HEK293T (cell line): ENCODE results near the gene ARNT2.

Source experiments
- CTCF ChIA-PET: fragments of 350-600 bp; formaldehyde crosslinking; extraction: SDS; loops from one replicate; lab custom pipeline; 2021; ENCODE audit warnings: antibody characterized with exemption, inconsistent platforms; lab: Yijun Ruan, JAX
- POLR2A ChIA-PET: fragments of 350-600 bp; formaldehyde crosslinking; extraction: SDS; loops from one replicate; lab custom pipeline; 2020; ENCODE audit warnings: antibody characterized with exemption, inconsistent platforms; lab: Yijun Ruan, JAX
- DNase-seq: peaks from one replicate; pipeline ENCODE4 v3.0.0; 2012; ENCODE audit warnings: mixed read lengths; ENCODE audit errors: extremely low spot score
- ARNT ChIP-seq: fragments of 450-650 bp; IDR thresholded peaks from 2 replicates; pipeline ENCODE4 v1.6.1; 2017; ENCODE audit warnings: mild to moderate bottlenecking
- BHLHE40 ChIP-seq: fragments of 450-650 bp; IDR thresholded peaks from 2 replicates; pipeline ENCODE4 v1.6.1; 2016; ENCODE audit warnings: mild to moderate bottlenecking, moderate library complexity, borderline replicate concordance
- CTBP1 ChIP-seq: fragments of 450-650 bp; IDR thresholded peaks from 2 replicates; pipeline ENCODE4 v1.6.1; 2016; ENCODE audit warnings: borderline replicate concordance
- ELF4 ChIP-seq: fragments of 450-650 bp; IDR thresholded peaks from 2 replicates; pipeline ENCODE4 v1.6.1; 2017; ENCODE audit warnings: antibody characterized with exemption
- FOXA1 ChIP-seq: fragments of 450-650 bp; IDR thresholded peaks from 2 replicates; pipeline ENCODE4 v1.6.1; 2016; ENCODE audit warnings: mild to moderate bottlenecking
- FOXK2 ChIP-seq: fragments of 450-650 bp; IDR thresholded peaks from 2 replicates; pipeline ENCODE4 v1.6.1; 2016; ENCODE audit warnings: mild to moderate bottlenecking
- FOXM1 ChIP-seq: fragments of 450-650 bp; IDR thresholded peaks from 2 replicates; pipeline ENCODE4 v1.6.1; 2017; ENCODE audit warnings: mild to moderate bottlenecking, borderline replicate concordance
- HDGF ChIP-seq: fragments of 450-650 bp; IDR thresholded peaks from 2 replicates; pipeline ENCODE4 v1.6.1; 2017; ENCODE audit warnings: antibody characterized with exemption, borderline replicate concordance
- L3MBTL2 ChIP-seq: fragments of 450-650 bp; conservative IDR thresholded peaks from 2 replicates; pipeline ENCODE4 v1.6.1; 2016; ENCODE audit warnings: mild to moderate bottlenecking
- LEF1 ChIP-seq: fragments of 450-650 bp; IDR thresholded peaks from 2 replicates; pipeline ENCODE4 v1.6.1; 2017; ENCODE audit warnings: mild to moderate bottlenecking, borderline replicate concordance
- NFRKB ChIP-seq: fragments of 450-650 bp; IDR thresholded peaks from 2 replicates; pipeline ENCODE4 v1.6.1; 2016; ENCODE audit warnings: mild to moderate bottlenecking, moderate library complexity
- PKNOX1 ChIP-seq: fragments of 450-650 bp; IDR thresholded peaks from 2 replicates; pipeline ENCODE4 v1.6.1; 2016
- SP1 ChIP-seq: fragments of 450-650 bp; IDR thresholded peaks from 2 replicates; pipeline ENCODE4 v1.6.1; 2017
- SUZ12 ChIP-seq: fragments of 450-650 bp; IDR thresholded peaks from 2 replicates; pipeline ENCODE4 v1.6.1; 2016; ENCODE audit warnings: mild to moderate bottlenecking
- TARDBP ChIP-seq: fragments of 450-650 bp; IDR thresholded peaks from 2 replicates; pipeline ENCODE4 v1.6.1; 2016
- ZNF384 ChIP-seq: fragments of 450-650 bp; IDR thresholded peaks from 2 replicates; pipeline ENCODE4 v1.6.1; 2016

ARNT2 gene

GRCh38 chr15:80495401-80495942 is 91.3 kb downstream of the ARNT2 start:
- TF ChIP-seq CTBP1 (no peak), ARNT (no peak), PKNOX1 (no peak), FOXK2 (no peak), NFRKB (no peak), SUZ12 (no peak), ELF4 (no peak), HDGF (no peak)
- CTCF ChIA-PET: no interaction called here
- DNase-seq: no peak
- POLR2A ChIA-PET: no interaction called here

DNA sequence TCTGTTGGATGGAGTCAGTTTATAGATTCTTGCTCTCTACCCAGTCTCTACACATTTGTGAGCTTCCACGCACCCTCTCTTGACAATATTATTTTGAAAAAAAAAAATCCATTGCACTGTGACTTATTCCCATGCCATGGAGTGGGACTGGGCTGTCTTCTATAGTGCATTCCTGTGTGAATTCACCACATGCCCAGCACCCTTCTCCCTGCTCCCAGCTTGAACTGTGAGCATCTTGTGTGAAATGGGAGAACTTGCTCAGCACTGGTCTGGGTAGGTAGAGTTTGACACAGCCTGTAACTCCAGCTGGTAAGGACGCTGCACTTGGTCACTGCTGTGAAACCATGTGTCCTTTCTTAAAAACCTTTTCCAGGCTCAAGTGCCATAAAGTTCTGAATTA is 91.9 kb downstream of the ARNT2 start:
- TF ChIP-seq ARNT (no peak), LEF1 (no peak), FOXM1 (no peak), SP1 (no peak), BHLHE40 (no peak), L3MBTL2 (no peak), SUZ12 (no peak), FOXK2 (no peak)
- ChIA-PET POLR2A (no interaction called here), CTCF (interaction anchor here (0.6 kb wide), 1 partner anchor 313 kb away, joined by 4 read pairs; no protein-coding TSS in a partner anchor)
- DNase-seq: no peak

GRCh38 chr15:80497221-80497620 is 93.0 kb downstream of the ARNT2 start:
- CTCF ChIA-PET: no interaction called here
- POLR2A ChIA-PET: no interaction called here
- no peak for DNase-seq
- TF ChIP-seq HDGF (no peak), ZNF384 (no peak), ARNT (no peak), FOXK2 (no peak), CTBP1 (no peak), LEF1 (no peak), FOXA1 (no peak), ELF4 (no peak), FOXM1 (no peak)

GRCh38 chr15:80498652-80499051 is 94.5 kb downstream of the ARNT2 start:
- TF ChIP-seq LEF1: no peak
- no peak for TF ChIP-seq ARNT
- no peak for TF ChIP-seq ZNF384
- no peak for TF ChIP-seq ELF4
- no peak for TF ChIP-seq CTBP1
- TF ChIP-seq TARDBP: no peak
- TF ChIP-seq FOXA1: no peak
- TF ChIP-seq NFRKB: no peak
- TF ChIP-seq FOXK2: no peak
- TF ChIP-seq SP1: no peak
- no peak for TF ChIP-seq FOXM1
- TF ChIP-seq SUZ12: no peak
- TF ChIP-seq L3MBTL2: no peak
- CTCF ChIA-PET: no interaction called here
- DNase-seq: no peak
- POLR2A ChIA-PET: no interaction called here

DNA sequence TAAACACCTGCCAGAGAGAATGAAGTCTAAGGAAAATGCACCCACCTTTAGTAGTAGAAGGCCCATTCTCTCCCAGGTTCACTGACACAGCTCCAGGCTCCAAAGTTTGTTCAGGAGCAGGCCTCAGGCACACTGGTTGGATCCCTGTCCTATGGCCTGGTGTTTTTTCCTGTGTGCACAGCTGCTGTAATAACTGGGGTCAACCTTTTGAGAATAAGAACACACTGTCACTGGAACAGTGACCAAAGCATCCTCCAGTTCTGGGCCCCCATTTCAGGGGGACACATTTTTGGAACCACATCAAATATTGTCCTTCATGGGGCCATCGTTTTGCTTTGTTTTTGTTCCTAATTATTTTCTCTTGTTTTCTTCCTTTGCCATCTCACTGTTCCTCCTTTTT is 95.8 kb downstream of the ARNT2 start:
- CTCF ChIA-PET: no interaction called here
- TF ChIP-seq NFRKB (no peak), FOXK2 (no peak), HDGF (no peak), BHLHE40 (no peak), L3MBTL2 (no peak), ARNT (no peak), PKNOX1 (no peak), CTBP1 (no peak), FOXA1 (no peak), FOXM1 (no peak), ELF4 (no peak), SP1 (no peak), SUZ12 (no peak), ZNF384 (no peak)
- POLR2A ChIA-PET: no interaction called here
- DNase-seq: no peak

DNA sequence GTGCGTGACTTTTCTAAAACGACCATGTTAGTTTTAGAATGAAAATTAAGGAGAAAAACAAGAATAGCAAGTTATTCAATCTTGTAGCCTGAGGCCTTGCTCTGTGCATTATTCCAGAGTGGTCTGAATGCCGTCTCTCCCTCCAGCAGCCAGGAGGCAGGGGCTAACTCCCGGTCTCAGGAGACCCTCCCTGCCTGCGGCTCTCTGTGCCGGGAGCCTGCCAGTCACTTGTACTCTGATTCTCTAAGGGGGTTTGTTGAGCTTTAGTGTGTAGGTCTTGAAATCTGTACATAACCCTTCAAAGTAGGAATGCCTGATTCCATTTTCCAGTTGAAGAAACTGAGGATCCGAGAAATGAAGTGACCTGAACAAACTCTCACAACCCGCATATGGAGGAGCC is 97.3 kb downstream of the ARNT2 start:
- ChIA-PET CTCF (no interaction called here), POLR2A (no interaction called here)
- DNase-seq: no peak
- TF ChIP-seq HDGF: no peak
- TF ChIP-seq PKNOX1: no peak

DNA sequence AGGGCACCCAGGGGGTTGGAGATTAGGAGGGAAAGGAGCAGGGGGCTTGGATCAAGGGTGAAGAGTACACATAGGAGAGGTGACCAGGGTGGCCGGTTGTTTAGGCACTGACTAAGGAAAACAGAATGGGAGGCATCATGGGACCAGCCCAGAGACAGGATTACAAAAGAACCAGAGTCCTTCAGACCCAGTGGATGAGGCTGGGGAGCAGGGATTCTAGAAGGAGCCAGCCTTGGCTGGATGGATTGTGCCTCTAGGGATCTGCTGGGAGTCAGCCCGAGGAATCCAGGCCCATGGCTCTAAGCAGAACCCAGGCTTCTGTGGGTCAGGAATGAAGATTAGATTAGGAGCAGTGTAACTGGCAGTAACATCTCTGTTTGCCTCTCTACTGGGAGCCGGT is 98.6 kb downstream of the ARNT2 start:
- ChIA-PET POLR2A (no interaction called here), CTCF (no interaction called here)
- no peak for DNase-seq
- TF ChIP-seq SP1 (no peak), SUZ12 (no peak), ZNF384 (no peak), ELF4 (no peak), L3MBTL2 (no peak), FOXA1 (no peak), TARDBP (no peak)
